ENCODE measurements around the gene PTPRN.

PTPRN gene

DNA sequence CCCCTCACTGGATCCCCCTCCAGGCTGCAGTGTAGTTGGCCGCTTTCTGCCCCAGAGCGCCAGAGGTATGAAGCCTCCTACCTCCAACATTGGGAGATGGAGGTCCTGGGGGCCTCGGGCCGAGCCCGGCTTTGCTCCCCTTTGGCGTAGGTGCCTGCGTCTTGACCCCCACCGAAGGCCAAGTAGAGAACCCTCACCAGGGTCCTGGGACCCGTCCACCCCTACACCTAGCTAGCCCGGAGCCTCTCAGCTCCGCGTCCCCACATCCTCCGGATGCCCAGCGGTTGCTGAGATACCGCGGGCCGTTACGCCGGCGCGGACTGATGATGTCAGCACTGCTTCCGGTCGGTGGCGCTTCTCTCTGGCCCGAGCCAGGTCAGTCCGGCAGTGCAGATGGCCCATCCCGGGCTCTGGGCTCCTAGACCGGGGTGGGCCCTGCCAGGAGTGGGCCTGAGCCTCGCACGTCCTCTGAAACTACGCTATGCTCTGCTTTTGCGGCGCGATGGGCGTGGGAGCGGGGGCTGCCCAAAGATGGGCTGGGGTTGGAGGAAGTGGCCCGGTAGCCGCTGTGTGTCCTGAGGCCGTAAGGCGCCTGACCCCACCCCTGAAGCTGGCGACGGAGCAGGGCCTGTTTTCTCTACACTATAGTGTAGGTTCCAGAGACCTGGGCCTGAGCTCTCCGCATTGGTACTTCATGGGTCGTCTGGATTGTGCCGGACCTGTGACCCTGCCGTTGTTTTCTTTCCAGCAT, 63.9 kb downstream of the PTPRN start, which contains the start of the genes GLB1L and STK16:
Gene GLB1L, minus strand, starts transcription at position 297 of the 751 bp plus-strand sequence. CDS start 1,871 bp downstream, outside the sequence.
Gene STK16, plus strand, starts transcription at position 332 of the 751 bp plus-strand sequence. CDS start 521 bp downstream, outside the sequence.
- peak within 1 kb of the TSS; percentile 98 for H3K4me3 ChIP-seq (ENCODE audit: low read depth, low read length)
- ChIA-PET POLR2A (interaction anchor here (0.7 to 1.8 kb wide), 9 partner anchors 8 to 50 kb away, joined by 3 to 17 read pairs (median 4); partner anchors contain the start of genes ABCB6, ANKZF1, ATG9A and DNAJB2), CTCF (interaction anchor here (0.5 to 2.6 kb wide), 7 partner anchors 11 to 1854 kb away, joined by 3 to 35 read pairs (median 5); partner anchors contain the start of gene ANKZF1)
- peak; percentile 57 for DNase-seq (ENCODE audit: low read depth, low spot score)
- TF ChIP-seq, protein P1, sequence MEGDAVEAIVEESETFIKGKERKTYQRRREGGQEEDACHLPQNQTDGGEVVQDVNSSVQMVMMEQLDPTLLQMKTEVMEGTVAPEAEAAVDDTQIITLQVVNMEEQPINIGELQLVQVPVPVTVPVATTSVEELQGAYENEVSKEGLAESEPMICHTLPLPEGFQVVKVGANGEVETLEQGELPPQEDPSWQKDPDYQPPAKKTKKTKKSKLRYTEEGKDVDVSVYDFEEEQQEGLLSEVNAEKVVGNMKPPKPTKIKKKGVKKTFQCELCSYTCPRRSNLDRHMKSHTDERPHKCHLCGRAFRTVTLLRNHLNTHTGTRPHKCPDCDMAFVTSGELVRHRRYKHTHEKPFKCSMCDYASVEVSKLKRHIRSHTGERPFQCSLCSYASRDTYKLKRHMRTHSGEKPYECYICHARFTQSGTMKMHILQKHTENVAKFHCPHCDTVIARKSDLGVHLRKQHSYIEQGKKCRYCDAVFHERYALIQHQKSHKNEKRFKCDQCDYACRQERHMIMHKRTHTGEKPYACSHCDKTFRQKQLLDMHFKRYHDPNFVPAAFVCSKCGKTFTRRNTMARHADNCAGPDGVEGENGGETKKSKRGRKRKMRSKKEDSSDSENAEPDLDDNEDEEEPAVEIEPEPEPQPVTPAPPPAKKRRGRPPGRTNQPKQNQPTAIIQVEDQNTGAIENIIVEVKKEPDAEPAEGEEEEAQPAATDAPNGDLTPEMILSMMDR (IDR thresholded peaks at IDR 0.05; ENCODE audit: insufficient read depth, low read length, missing control alignments): no peak

DNA sequence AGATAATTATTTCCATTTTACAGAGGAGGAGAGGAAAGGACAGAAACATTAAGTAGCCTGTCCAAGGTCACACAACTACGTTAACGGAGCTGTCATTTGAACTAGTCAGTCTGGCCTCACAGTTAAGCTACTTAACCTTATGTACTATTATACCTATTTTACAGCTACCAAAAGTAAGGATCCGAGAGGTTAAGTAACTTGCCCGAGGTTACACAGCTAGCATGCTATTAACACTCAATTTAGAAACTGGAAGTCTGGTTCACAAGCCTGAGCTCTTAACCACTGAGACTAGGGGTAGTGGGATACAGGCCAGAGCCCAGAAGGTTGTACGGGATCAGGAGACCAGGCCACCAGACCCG, 64.4 kb downstream of the PTPRN start:
- CTCF ChIA-PET: interaction anchor here (0.9 to 2.6 kb wide), 6 partner anchors 10 to 144 kb away, joined by 3 to 35 read pairs (median 6); no protein-coding TSS in a partner anchor
- TF ChIP-seq, protein P1 (IDR thresholded peaks at IDR 0.05; ENCODE audit: insufficient read depth, low read length, missing control alignments): no peak
- POLR2A ChIA-PET: interaction anchor here (0.7 to 1.8 kb wide), 8 partner anchors 9 to 50 kb away, joined by 3 to 17 read pairs (median 4); partner anchors contain the start of genes ABCB6, ANKZF1, ATG9A and DNAJB2
- H3K4me3 ChIP-seq (ENCODE audit: low read depth, low read length): peak overlapping the region; percentile 98
- DNase-seq (ENCODE audit: low read depth, low spot score): no peak

DNA sequence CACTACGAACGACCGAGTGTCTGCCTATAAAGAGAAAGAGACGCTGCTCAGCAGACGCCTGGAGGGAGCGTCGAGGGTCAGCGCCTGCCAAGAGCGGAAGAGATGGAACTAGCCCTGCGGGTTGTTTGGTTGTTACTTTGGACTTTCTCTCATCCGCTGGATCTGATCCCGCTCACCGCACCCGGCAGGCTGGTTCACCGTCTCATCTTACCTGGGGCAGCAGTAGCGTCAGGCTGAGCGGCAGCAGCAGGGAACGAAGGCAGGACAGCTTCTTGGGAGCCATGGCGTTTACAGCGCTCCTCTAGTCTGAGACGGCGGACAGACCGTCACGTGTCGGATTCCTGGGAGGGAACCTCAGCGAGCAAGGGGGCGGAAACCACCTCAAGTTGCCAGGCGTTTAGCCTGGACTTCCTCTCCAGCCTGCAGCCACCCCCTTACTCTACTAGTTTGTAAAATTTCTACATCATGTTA, 65.9 kb downstream of the PTPRN start:
- no peak overlapping the region for H3K4me3 ChIP-seq (ENCODE audit: low read depth, low read length)
- ChIA-PET CTCF (interaction anchor here (1.0 to 2.5 kb wide), 4 partner anchors 13 to 84 kb away, joined by 3 to 7 read pairs (median 4); partner anchors contain the start of gene DNAJB2), POLR2A (interaction anchor here (0.5 kb wide), 1 partner anchor 20 kb away, joined by 3 read pairs; no protein-coding TSS in a partner anchor)
- DNase-seq (ENCODE audit: low read depth, low spot score): no peak
- TF ChIP-seq, protein P1 (IDR thresholded peaks at IDR 0.05; ENCODE audit: insufficient read depth, low read length, missing control alignments): no peak

Data from AG04449 (cell line).